Measurements from ENCODE around the gene PAM16. TPM values are rescaled to one million over a fixed set of nuclear protein-coding genes. Genes with fewer than 3 reads are reported as not detected.

PAM16 gene
- total RNA-seq, 1 donor from 2014 or later = 21.0 TPM

- no peak for DNase-seq (ENCODE audit: low read depth in 2 of 2)
These were observed 32.7 kb upstream of the PAM16 start for GRCh38 chr16:4383591-4384444.

GRCh38 chr16:4382795-4383357 is 31.8 kb upstream of the PAM16 start:
- no peak for DNase-seq (ENCODE audit: low read depth in 2 of 2)

GRCh38 chr16:4381935-4382794 is 31.0 kb upstream of the PAM16 start:
- DNase-seq (ENCODE audit: low read depth in 2 of 2) = no peak

GRCh38 chr16:4381072-4381934 is 30.2 kb upstream of the PAM16 start:
- DNase-seq (ENCODE audit: low read depth in 2 of 2) = no peak

GRCh38 chr16:4380119-4381063 is 29.3 kb upstream of the PAM16 start:
- DNase-seq (ENCODE audit: low read depth in 2 of 2) = peak in 1 of 2 donors; percentile 31

- DNase-seq (ENCODE audit: low read depth in 2 of 2) = no peak
These were observed 28.0 kb upstream of the PAM16 start for GRCh38 chr16:4378999-4379690.

GRCh38 chr16:4378161-4378666 is 27.1 kb upstream of the PAM16 start:
- no peak for DNase-seq (ENCODE audit: low read depth in 2 of 2)

GRCh38 chr16:4377573-4378154 is 26.5 kb upstream of the PAM16 start:
- no peak for DNase-seq (ENCODE audit: low read depth in 2 of 2)

GRCh38 chr16:4376893-4377572 is 25.9 kb upstream of the PAM16 start:
- no peak for DNase-seq (ENCODE audit: low read depth in 2 of 2)

- peak in 1 of 2 donors; percentile 28 for DNase-seq (ENCODE audit: low read depth in 2 of 2)
These were observed 25.2 kb upstream of the PAM16 start for GRCh38 chr16:4376126-4376892.

- DNase-seq (ENCODE audit: low read depth in 2 of 2) = no peak
These were observed 24.6 kb upstream of the PAM16 start for GRCh38 chr16:4375717-4376116.

- DNase-seq (ENCODE audit: low read depth in 2 of 2) = peak; percentile 61 to 72
These were observed 23.0 kb upstream of the PAM16 start for GRCh38 chr16:4373909-4374742.

- DNase-seq (ENCODE audit: low read depth in 2 of 2) = no peak
These were observed 22.3 kb upstream of the PAM16 start for GRCh38 chr16:4373356-4373908.

- DNase-seq (ENCODE audit: low read depth in 2 of 2) = peak in 1 of 2 donors; percentile 88
These were observed 21.6 kb upstream of the PAM16 start for GRCh38 chr16:4372578-4373355.

GRCh38 chr16:4372001-4372577 is 21.0 kb upstream of the PAM16 start:
- DNase-seq (ENCODE audit: low read depth in 2 of 2) = peak; percentile 23 to 38

Data from lung microvascular endothelial cell (primary cell).